ENCODE measurements around the gene ABR.

The ABR gene

GRCh38 chr17:1170739-1171138 is 9.0 kb downstream of the ABR start:
- no peak for DNase-seq (ENCODE audit: extremely low read depth, low read depth)
- TF ChIP-seq CTCF (IDR thresholded peaks at IDR 0.05; ENCODE audit: low read depth, low read length) = no peak; the same call in 1 of the 2 replicates

DNA sequence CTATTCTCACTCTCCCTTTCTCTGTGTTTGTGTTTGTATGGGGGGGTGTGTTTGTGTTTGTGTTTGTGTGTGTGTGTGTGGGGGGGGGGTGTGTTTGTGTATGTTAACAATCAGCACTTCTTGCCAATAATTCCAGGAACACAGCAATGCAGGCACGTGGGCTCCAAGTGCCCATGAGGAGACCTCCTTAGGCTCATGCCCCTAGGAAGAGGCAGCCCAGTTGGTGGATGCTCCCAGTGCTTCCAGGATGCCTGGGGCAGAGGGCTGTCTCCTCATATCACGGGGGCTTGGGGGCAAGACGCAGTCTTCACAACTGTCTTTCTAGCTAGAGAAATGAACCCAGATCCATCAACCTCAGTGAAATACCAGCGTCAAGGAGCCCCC is 9.9 kb downstream of the ABR start:
- no peak for TF ChIP-seq CTCF (IDR thresholded peaks at IDR 0.05; ENCODE audit: low read depth, low read length)
- DNase-seq (ENCODE audit: extremely low read depth, low read depth) = no peak

DNA sequence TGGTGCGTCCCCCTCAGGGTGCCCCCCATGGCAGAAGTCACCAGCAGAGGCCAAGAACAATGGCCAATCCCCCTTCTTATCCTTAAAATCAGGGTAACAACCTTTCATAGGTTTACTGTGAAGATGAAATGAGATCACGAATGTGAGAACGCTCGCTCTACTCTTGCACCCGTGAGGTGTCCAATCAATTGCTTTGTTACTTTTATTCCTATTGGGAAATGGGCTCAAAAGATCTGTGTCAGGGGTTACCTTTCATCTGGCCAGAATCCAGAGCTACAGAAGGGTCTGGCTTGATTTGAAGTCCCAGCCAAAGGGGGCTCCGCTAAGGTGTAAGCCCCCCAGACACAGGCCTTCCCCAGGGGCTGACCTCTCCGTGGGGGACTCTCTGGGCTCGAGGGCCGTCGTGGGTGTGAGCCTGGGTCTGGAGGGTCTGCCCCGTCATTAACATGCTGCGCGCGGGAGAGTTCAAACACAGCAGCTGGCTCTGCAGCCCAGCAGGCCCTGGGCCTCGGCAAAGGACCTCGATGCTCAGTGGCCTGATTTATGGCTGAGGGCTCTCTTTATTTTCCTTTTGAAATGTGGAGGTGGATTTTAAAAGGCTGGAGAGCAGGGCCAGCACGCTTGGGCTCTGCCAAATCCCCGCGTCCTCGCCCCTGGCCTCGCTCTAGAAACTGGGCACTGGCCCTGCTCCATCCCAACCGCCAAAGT is 10.4 kb downstream of the ABR start:
- no peak for DNase-seq (ENCODE audit: extremely low read depth, low read depth)

GRCh38 chr17:1168533-1169220 is 11.1 kb downstream of the ABR start:
- no peak for DNase-seq (ENCODE audit: extremely low read depth, low read depth)
- no peak for TF ChIP-seq CTCF (IDR thresholded peaks at IDR 0.05; ENCODE audit: low read depth, low read length)

More for the DNA sequence above, 10.4 kb downstream of the ABR start:
- no peak for TF ChIP-seq CTCF (IDR thresholded peaks at IDR 0.05; ENCODE audit: low read depth, low read length)

- DNase-seq (ENCODE audit: extremely low read depth, low read depth) = no peak
These were observed 13.5 kb downstream of the ABR start for GRCh38 chr17:1166276-1166675.

GRCh38 chr17:1165836-1166235 is 13.9 kb downstream of the ABR start:
- TF ChIP-seq CTCF (IDR thresholded peaks at IDR 0.05; ENCODE audit: low read depth, low read length) = no peak
- no peak for DNase-seq (ENCODE audit: extremely low read depth, low read depth)

More at GRCh38 chr17:1166276-1166675, 13.5 kb downstream of the ABR start:
- no peak for TF ChIP-seq CTCF (IDR thresholded peaks at IDR 0.05; ENCODE audit: low read depth, low read length)

GRCh38 chr17:1164935-1165556 is 14.7 kb downstream of the ABR start:
- no peak for TF ChIP-seq CTCF (IDR thresholded peaks at IDR 0.05; ENCODE audit: low read depth, low read length)
- DNase-seq (ENCODE audit: extremely low read depth, low read depth) = no peak
